ENCODE results near the gene ATXN1. TPM values are rescaled to one million over a fixed set of nuclear protein-coding genes. Genes with fewer than 3 reads are reported as not detected.

The ATXN1 gene
- total RNA-seq, 1 experiment from 2014 or later, result 8.1 TPM

DNA sequence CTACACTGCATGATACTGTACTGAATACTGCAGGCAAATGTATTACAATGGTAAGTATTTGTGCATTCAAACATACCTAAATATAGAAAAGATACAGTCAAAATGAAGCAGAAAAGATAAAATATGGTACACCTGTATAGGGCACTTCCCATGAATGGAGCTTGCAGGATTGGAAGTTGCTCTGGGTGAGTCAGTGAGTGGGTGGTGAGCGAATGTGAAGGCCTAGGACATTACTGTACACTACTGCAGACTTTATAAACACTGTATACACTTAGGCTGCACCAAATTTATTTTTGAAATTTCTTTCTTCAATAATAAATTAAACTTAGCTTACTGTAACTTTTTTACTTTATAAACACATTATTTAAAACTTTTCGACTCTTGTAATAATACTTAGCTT is 213.1 kb downstream of the ATXN1 start (continued):
- TF ChIP-seq, protein P1, sequence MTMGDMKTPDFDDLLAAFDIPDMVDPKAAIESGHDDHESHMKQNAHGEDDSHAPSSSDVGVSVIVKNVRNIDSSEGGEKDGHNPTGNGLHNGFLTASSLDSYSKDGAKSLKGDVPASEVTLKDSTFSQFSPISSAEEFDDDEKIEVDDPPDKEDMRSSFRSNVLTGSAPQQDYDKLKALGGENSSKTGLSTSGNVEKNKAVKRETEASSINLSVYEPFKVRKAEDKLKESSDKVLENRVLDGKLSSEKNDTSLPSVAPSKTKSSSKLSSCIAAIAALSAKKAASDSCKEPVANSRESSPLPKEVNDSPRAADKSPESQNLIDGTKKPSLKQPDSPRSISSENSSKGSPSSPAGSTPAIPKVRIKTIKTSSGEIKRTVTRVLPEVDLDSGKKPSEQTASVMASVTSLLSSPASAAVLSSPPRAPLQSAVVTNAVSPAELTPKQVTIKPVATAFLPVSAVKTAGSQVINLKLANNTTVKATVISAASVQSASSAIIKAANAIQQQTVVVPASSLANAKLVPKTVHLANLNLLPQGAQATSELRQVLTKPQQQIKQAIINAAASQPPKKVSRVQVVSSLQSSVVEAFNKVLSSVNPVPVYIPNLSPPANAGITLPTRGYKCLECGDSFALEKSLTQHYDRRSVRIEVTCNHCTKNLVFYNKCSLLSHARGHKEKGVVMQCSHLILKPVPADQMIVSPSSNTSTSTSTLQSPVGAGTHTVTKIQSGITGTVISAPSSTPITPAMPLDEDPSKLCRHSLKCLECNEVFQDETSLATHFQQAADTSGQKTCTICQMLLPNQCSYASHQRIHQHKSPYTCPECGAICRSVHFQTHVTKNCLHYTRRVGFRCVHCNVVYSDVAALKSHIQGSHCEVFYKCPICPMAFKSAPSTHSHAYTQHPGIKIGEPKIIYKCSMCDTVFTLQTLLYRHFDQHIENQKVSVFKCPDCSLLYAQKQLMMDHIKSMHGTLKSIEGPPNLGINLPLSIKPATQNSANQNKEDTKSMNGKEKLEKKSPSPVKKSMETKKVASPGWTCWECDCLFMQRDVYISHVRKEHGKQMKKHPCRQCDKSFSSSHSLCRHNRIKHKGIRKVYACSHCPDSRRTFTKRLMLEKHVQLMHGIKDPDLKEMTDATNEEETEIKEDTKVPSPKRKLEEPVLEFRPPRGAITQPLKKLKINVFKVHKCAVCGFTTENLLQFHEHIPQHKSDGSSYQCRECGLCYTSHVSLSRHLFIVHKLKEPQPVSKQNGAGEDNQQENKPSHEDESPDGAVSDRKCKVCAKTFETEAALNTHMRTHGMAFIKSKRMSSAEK (CRISPR knock-in tag; IDR thresholded peaks at IDR 0.05; ENCODE audit: borderline replicate concordance), result no peak
- TF ChIP-seq MYBL2 (CRISPR knock-in tag; IDR thresholded peaks at IDR 0.05) (no peak), TEAD4 (CRISPR knock-in tag; IDR thresholded peaks at IDR 0.05) (no peak), ZNF263 (CRISPR knock-in tag; IDR thresholded peaks at IDR 0.05; ENCODE audit: low read depth) (no peak), ZNF671 (CRISPR knock-in tag; IDR thresholded peaks at IDR 0.05) (no peak), E2F4 (CRISPR knock-in tag; IDR thresholded peaks at IDR 0.05; ENCODE audit: borderline replicate concordance, low read depth) (no peak), MXD4 (CRISPR knock-in tag; IDR thresholded peaks at IDR 0.05; ENCODE audit: borderline replicate concordance) (no peak), ERG (CRISPR knock-in tag; IDR thresholded peaks at IDR 0.05) (no peak), ZNF138 (CRISPR knock-in tag; conservative IDR thresholded peaks at IDR 0.05) (no peak), ZNF416 (CRISPR knock-in tag; IDR thresholded peaks at IDR 0.05) (no peak)
- TF ChIP-seq, protein P2, sequence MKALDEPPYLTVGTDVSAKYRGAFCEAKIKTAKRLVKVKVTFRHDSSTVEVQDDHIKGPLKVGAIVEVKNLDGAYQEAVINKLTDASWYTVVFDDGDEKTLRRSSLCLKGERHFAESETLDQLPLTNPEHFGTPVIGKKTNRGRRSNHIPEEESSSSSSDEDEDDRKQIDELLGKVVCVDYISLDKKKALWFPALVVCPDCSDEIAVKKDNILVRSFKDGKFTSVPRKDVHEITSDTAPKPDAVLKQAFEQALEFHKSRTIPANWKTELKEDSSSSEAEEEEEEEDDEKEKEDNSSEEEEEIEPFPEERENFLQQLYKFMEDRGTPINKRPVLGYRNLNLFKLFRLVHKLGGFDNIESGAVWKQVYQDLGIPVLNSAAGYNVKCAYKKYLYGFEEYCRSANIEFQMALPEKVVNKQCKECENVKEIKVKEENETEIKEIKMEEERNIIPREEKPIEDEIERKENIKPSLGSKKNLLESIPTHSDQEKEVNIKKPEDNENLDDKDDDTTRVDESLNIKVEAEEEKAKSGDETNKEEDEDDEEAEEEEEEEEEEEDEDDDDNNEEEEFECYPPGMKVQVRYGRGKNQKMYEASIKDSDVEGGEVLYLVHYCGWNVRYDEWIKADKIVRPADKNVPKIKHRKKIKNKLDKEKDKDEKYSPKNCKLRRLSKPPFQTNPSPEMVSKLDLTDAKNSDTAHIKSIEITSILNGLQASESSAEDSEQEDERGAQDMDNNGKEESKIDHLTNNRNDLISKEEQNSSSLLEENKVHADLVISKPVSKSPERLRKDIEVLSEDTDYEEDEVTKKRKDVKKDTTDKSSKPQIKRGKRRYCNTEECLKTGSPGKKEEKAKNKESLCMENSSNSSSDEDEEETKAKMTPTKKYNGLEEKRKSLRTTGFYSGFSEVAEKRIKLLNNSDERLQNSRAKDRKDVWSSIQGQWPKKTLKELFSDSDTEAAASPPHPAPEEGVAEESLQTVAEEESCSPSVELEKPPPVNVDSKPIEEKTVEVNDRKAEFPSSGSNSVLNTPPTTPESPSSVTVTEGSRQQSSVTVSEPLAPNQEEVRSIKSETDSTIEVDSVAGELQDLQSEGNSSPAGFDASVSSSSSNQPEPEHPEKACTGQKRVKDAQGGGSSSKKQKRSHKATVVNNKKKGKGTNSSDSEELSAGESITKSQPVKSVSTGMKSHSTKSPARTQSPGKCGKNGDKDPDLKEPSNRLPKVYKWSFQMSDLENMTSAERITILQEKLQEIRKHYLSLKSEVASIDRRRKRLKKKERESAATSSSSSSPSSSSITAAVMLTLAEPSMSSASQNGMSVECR (CRISPR knock-in tag; IDR thresholded peaks at IDR 0.05; ENCODE audit: borderline replicate concordance), result no peak

GRCh38 chr6:16547587-16547986 is 213.7 kb downstream of the ATXN1 start:
- no peak for ATAC-seq
- Mint-ChIP-seq H3K27ac (no peak overlapping the region), H3K4me3 (no peak overlapping the region), H3K36me3 (no peaks in the 10 kb centered on the region), H3K27me3 (ENCODE audit: low read depth) (no peaks in the 10 kb centered on the region), H3K9me3 (no peaks in the 10 kb centered on the region), H3K4me1 (peaks cover 4% of the 10 kb centered on the region; the same call in 1 of the 2 replicates)
- CTCF ChIA-PET, result no interaction called here
- POLR2A ChIA-PET, result no interaction called here
- no peak for DNase-seq (ENCODE audit: low spot score)
- TF ChIP-seq, protein P1 (CRISPR knock-in tag; IDR thresholded peaks at IDR 0.05; ENCODE audit: borderline replicate concordance), result no peak
- TF ChIP-seq ZNF396 (CRISPR knock-in tag; IDR thresholded peaks at IDR 0.05; ENCODE audit: borderline replicate concordance), result no peak
- TF ChIP-seq TCF7 (CRISPR knock-in tag; IDR thresholded peaks at IDR 0.05; ENCODE audit: low read depth), result no peak
- TF ChIP-seq, protein P2 (CRISPR knock-in tag; IDR thresholded peaks at IDR 0.05; ENCODE audit: borderline replicate concordance), result no peak
- TF ChIP-seq ZNF263 (CRISPR knock-in tag; IDR thresholded peaks at IDR 0.05; ENCODE audit: low read depth), result no peak
- no peak for TF ChIP-seq CBFB (CRISPR knock-in tag; IDR thresholded peaks at IDR 0.05; ENCODE audit: low read depth)
- TF ChIP-seq JAZF1 (CRISPR knock-in tag; IDR thresholded peaks at IDR 0.05), result no peak
- TF ChIP-seq NR2C2 (CRISPR knock-in tag; IDR thresholded peaks at IDR 0.05), result no peak

All from WTC11 (cell line).